Neuronal stem cell (in vitro differentiated cells): ENCODE results near the gene DQX1.

Source experiments
- DNase-seq: peaks from one replicate; pipeline ENCODE4 v3.0.0-alpha.2; 2013; ENCODE audit warnings: low spot score
- H2AFZ ChIP-seq: one replicate; pipeline ENCODE4 v1.6.1; 2013; ENCODE audit warnings: mild to moderate bottlenecking, low read length, inconsistent platforms
- H2AK5ac ChIP-seq: 2 replicates; pipeline ENCODE4 v1.6.1; 2013; ENCODE audit warnings: low read depth, mild to moderate bottlenecking, inconsistent platforms, low read length, moderate library complexity, mixed read lengths
- H2BK120ac ChIP-seq: 2 replicates; pipeline ENCODE4 v1.6.1; 2013; ENCODE audit warnings: low read depth, mild to moderate bottlenecking, inconsistent platforms, low read length, moderate library complexity, mixed read lengths
- H2BK12ac ChIP-seq: one replicate; pipeline ENCODE4 v1.6.1; 2013; ENCODE audit warnings: low read length, inconsistent platforms
- H2BK15ac ChIP-seq: 2 replicates; pipeline ENCODE4 v1.6.1; 2013; ENCODE audit warnings: mild to moderate bottlenecking, low read length, inconsistent platforms, mixed read lengths
- H2BK5ac ChIP-seq: one replicate; pipeline ENCODE4 v1.6.1; 2013; ENCODE audit warnings: inconsistent platforms, mild to moderate bottlenecking, low read length, moderate library complexity
- H3K14ac ChIP-seq: one replicate; pipeline ENCODE4 v1.6.1; 2013; ENCODE audit warnings: low read length, inconsistent platforms
- H3K18ac ChIP-seq: 2 replicates; pipeline ENCODE4 v1.6.1; 2013; ENCODE audit warnings: low read length, inconsistent platforms
- H3K23ac ChIP-seq: 2 replicates; pipeline ENCODE4 v1.6.1; 2013; ENCODE audit warnings: low read depth, mild to moderate bottlenecking, mixed read lengths, low read length, inconsistent platforms; ENCODE audit not compliant: poor library complexity
- H3K27ac ChIP-seq: replicated peaks from 3 replicates; pipeline ENCODE4 v1.5.1; 2013; ENCODE audit warnings: low read length, inconsistent platforms
- H3K27me3 ChIP-seq, 3 experiments: 2 replicates each; pipeline ENCODE4 v1.6.1; 2013; ENCODE audit warnings: low read length in 3 of 3, mild to moderate bottlenecking in 2 of 3, inconsistent platforms in 1 of 3, low read depth in 1 of 3, mixed read lengths in 1 of 3, moderate library complexity in 1 of 3; ENCODE audit not compliant: control insufficient read depth in 3 of 3, insufficient read depth in 3 of 3
- H3K36me3 ChIP-seq, 2 donors: replicated peaks in 1 of 2; 2 replicates each; pipeline ENCODE4 v1.6.1; 2013; ENCODE audit warnings: low read length in 2 of 2; ENCODE audit not compliant: control insufficient read depth in 2 of 2, insufficient read depth in 2 of 2
- H3K4ac ChIP-seq: 2 replicates; pipeline ENCODE4 v1.6.1; 2013; ENCODE audit warnings: inconsistent platforms, mild to moderate bottlenecking, low read length, moderate library complexity
- H3K4me1 ChIP-seq, 2 donors: 1 replicate in 1 of 2; 2 replicates in 1 of 2; pipeline ENCODE4 v1.6.1; 2013; ENCODE audit warnings: low read length in 2 of 2, low read depth in 1 of 2; ENCODE audit not compliant: control insufficient read depth in 2 of 2, insufficient read depth in 1 of 2
- H3K4me2 ChIP-seq: one replicate; pipeline ENCODE4 v1.6.1; 2013; ENCODE audit warnings: mild to moderate bottlenecking, low read length, inconsistent platforms; ENCODE audit not compliant: insufficient read depth, poor library complexity, severe bottlenecking
- H3K4me3 ChIP-seq, 2 donors: 2 replicates each; pipeline ENCODE4 v1.5.1; 2013; ENCODE audit warnings: low read length in 2 of 2, mild to moderate bottlenecking in 2 of 2, inconsistent platforms in 1 of 2, moderate library complexity in 1 of 2
- H3K79me1 ChIP-seq: one replicate; pipeline ENCODE4 v1.6.1; 2013; ENCODE audit warnings: low read depth, mild to moderate bottlenecking, inconsistent platforms, low read length, moderate library complexity
- H3K9ac ChIP-seq: one replicate; pipeline ENCODE4 v1.6.1; 2013; ENCODE audit warnings: mild to moderate bottlenecking, low read depth, low read length, inconsistent platforms; ENCODE audit not compliant: poor library complexity
- H3K9me3 ChIP-seq, 2 donors: replicated peaks in 1 of 2; 2 replicates each; pipeline versions ENCODE3 to v1.6.1; 2013; ENCODE audit warnings: low read length in 2 of 2, mild to moderate bottlenecking in 2 of 2, inconsistent platforms in 1 of 2, low read depth in 1 of 2, mixed read lengths in 1 of 2, moderate library complexity in 1 of 2; ENCODE audit not compliant: control insufficient read depth in 2 of 2, insufficient read depth in 1 of 2
- H4K8ac ChIP-seq: one replicate; pipeline ENCODE4 v1.6.1; 2013; ENCODE audit warnings: low read depth, mild to moderate bottlenecking, inconsistent platforms, low read length, moderate library complexity
- H4K91ac ChIP-seq: one replicate; pipeline ENCODE4 v1.6.1; 2013; ENCODE audit warnings: low read length, low read depth, mild to moderate bottlenecking, inconsistent platforms; ENCODE audit not compliant: poor library complexity
- WGBS, 2 donors: extraction: QIAGEN DNeasy Blood & Tissue Kit; methylation state at CpG; one replicate each; pipeline ENCODE4 v1.1.7; 2013; ENCODE audit warnings: missing lambda C conversion rate in 2 of 2, mixed read lengths in 1 of 2; ENCODE audit not compliant: insufficient read length in 2 of 2, insufficient replicate concordance in 1 of 2; ENCODE audit errors: extremely low coverage in 2 of 2; 5-methylcytosine and 5-hydroxymethylcytosine counted together

DQX1 gene

DNA sequence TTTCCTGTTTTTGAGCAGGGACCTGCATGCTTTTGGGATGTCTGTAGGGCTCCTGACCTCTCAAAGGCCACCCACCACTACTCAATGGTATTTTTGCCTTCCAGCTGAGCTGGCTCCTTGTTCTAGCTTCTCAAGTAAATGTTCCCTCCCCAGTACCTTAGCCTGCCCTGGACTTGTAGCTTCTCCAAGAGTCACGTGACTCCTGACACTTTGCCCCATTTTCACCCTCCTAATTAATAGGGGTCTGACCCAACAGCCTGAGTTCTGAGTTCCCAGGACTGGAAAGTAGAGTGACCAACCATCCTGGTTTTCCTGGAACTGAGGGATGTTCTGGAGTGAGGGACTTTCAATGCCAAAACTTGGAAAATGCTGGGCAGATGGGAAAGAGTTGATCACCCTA lies 30.6 kb downstream of the DQX1 start:
- Histone ChIP-seq H3K4me3 (no peak overlapping the region), H3K79me1 (no peaks in the 10 kb centered on the region), H3K36me3 (peaks cover 29 to 41% of the 10 kb centered on the region in 2 donors), H3K14ac (no peak overlapping the region), H3K4me1 (peaks cover 13 to 15% of the 10 kb centered on the region in 2 donors), H3K27me3 (peaks cover 30 to 50% (median 44%) of the 10 kb centered on the region in 3 experiments), H2BK12ac (no peak overlapping the region), H3K27ac (no peak overlapping the region), H4K91ac (no peak overlapping the region), H2BK120ac (no peak overlapping the region), H2AFZ (no peak overlapping the region), H3K18ac (no peak overlapping the region), H3K4ac (no peak overlapping the region), H3K23ac (no peak overlapping the region), H2AK5ac (no peak overlapping the region), H3K9me3 (no peaks in the 10 kb centered on the region), H2BK5ac (no peak overlapping the region), H3K9ac (no peak overlapping the region), H3K4me2 (no peak overlapping the region), H4K8ac (no peak overlapping the region), H2BK15ac (no peak overlapping the region)
- DNase-seq = no peak
- WGBS, 2 donors = no CpG with 5 or more reads among the region's 1 CpG

DNA sequence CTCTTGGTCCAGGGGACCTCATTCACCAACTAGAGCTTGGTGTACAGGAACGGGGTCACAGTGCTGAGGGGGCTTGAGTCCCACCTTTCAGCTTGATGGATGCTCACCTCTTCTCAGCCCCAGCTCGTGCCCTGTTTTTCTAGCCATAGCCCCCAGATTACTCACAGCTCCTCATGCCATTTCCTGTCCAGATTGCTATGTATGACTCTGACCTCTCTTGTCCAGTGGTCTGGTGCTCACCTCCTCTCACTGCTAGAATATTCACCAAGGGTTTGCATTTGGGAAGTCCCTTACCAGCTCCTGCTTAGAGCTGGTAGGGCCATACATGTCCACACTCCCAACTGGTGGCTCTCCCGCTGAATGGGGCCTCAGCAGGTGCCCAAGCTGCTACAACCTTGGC lies 32.5 kb downstream of the DQX1 start:
- H3K14ac ChIP-seq = no peak overlapping the region
- peaks cover 8 to 9% of the 10 kb centered on the region in 2 donors for H3K4me1 ChIP-seq
- no peak overlapping the region for H3K4me2 ChIP-seq
- no peak overlapping the region for H2BK5ac ChIP-seq
- no peak overlapping the region for H3K9ac ChIP-seq
- no peaks in the 10 kb centered on the region for H3K79me1 ChIP-seq
- H2AFZ ChIP-seq = no peak overlapping the region
- no peak overlapping the region for H3K23ac ChIP-seq
- H4K8ac ChIP-seq = no peak overlapping the region
- no CpG with 5 or more reads among the region's 3 CpGs for WGBS, 2 donors
- no peak overlapping the region for H2BK120ac ChIP-seq
- H3K27me3 ChIP-seq = peaks cover 13 to 31% (median 25%) of the 10 kb centered on the region in 3 experiments
- no peak overlapping the region for H3K18ac ChIP-seq
- H3K9me3 ChIP-seq = no peaks in the 10 kb centered on the region
- H2BK15ac ChIP-seq = no peak overlapping the region
- no peak overlapping the region for H3K4ac ChIP-seq
- H2AK5ac ChIP-seq = no peak overlapping the region
- no peak overlapping the region for H3K4me3 ChIP-seq
- H2BK12ac ChIP-seq = no peak overlapping the region
- H3K27ac ChIP-seq = no peak overlapping the region
- no peak for DNase-seq
- H4K91ac ChIP-seq = no peak overlapping the region
- H3K36me3 ChIP-seq = peaks cover 30 to 46% of the 10 kb centered on the region in 2 donors

DNA sequence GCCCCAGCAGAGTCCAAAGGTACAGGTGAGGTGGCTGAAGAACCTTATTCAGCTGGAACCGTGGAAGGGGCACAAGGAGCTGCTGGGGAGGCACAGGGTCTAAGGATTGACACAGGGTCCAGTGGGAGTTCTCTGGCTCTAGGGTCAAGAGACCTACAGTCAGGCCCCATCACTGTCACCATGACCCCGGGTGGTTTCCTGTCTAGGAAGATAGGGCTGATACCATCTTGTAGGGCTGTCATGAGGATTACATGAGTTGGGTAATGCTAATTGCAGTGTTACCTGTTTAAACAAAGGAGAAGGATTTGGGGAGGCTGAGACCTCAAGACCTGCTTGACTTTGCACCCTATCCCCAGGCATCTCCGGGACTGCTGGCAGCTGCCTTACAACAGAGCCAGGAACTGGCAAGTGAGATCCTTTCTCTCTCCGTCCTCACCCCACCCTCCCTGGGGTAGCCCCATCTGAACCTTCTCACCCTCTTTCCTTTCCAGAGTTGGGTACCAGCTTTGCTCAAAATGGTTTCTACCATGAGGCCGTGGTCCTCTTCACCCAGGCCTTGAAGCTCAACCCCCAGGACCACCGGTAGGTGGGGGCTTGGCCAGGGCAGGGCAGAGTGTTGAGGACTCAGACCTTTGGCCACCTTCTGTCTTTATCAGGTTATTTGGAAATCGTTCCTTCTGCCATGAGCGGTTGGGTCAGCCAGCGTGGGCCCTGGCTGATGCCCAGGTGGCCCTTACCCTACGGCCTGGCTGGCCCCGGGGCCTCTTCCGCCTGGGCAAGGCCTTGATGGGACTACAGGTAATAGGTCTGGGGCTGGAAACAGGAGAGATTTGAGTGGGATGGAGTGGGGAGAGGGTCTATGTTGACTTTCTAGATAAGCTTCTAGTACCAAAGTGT lies 34.1 kb downstream of the DQX1 start:
- Histone ChIP-seq H3K4ac (no peak overlapping the region), H3K79me1 (no peaks in the 10 kb centered on the region), H3K4me1 (no peaks in the 10 kb centered on the region), H3K14ac (no peak overlapping the region), H3K27me3 (peaks cover under 1 to 15% (median 9%) of the 10 kb centered on the region in 3 experiments), H3K18ac (no peak overlapping the region), H3K36me3 (peaks cover 31 to 50% of the 10 kb centered on the region in 2 donors), H2BK12ac (no peak overlapping the region), H3K23ac (no peak overlapping the region), H3K4me3 (no peak overlapping the region), H3K27ac (no peak overlapping the region), H2BK15ac (no peak overlapping the region), H4K8ac (no peak overlapping the region), H2AFZ (no peak overlapping the region), H3K4me2 (no peak overlapping the region), H2BK120ac (no peak overlapping the region), H4K91ac (no peak overlapping the region), H3K9ac (no peak overlapping the region), H2AK5ac (no peak overlapping the region), H3K9me3 (no peaks in the 10 kb centered on the region), H2BK5ac (no peak overlapping the region)
- WGBS, 2 donors = no CpG with 5 or more reads among the region's 12 CpGs
- no peak for DNase-seq

DNA sequence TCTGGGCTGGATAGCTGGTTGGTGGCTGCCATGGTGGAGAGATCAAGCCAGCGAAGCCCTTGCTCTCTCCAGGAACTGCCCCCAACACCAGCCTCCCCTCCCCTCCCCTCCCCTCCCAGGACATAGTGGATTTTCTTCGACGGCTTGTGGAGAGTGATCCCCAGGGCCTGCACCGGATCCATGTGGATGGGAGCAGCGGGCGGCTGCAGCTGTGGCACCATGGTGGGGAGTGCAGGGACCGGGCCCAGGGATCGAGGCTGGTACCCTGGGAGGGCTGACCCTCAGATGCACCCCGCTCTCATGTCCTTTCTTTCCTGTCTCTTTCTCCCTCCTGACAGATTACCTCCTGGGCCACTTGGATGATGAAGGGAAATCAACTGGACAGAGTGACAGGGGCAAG lies 36.1 kb downstream of the DQX1 start:
- no peak overlapping the region for H3K14ac ChIP-seq
- H2BK120ac ChIP-seq = no peak overlapping the region
- no peak overlapping the region for H3K4me2 ChIP-seq
- no peak overlapping the region for H2BK12ac ChIP-seq
- no peak overlapping the region for H4K8ac ChIP-seq
- no peak overlapping the region for H3K4ac ChIP-seq
- H3K27ac ChIP-seq = no peak overlapping the region
- no CpG with 5 or more reads among the region's 9 CpGs for WGBS, 2 donors
- H3K79me1 ChIP-seq = no peaks in the 10 kb centered on the region
- no peaks in the 10 kb centered on the region for H3K27me3 ChIP-seq
- H3K23ac ChIP-seq = no peak overlapping the region
- H3K9me3 ChIP-seq = no peaks in the 10 kb centered on the region
- no peak for DNase-seq
- H2AK5ac ChIP-seq = no peak overlapping the region
- H3K4me1 ChIP-seq = no peaks in the 10 kb centered on the region
- no peak overlapping the region for H2BK15ac ChIP-seq
- peaks cover 32 to 57% of the 10 kb centered on the region in 2 donors for H3K36me3 ChIP-seq
- no peak overlapping the region for H3K9ac ChIP-seq
- no peak overlapping the region for H4K91ac ChIP-seq
- no peak overlapping the region for H2BK5ac ChIP-seq
- no peak overlapping the region for H3K4me3 ChIP-seq
- no peak overlapping the region for H2AFZ ChIP-seq
- no peak overlapping the region for H3K18ac ChIP-seq
